Fibroblast of lung (primary cell): ENCODE data around the gene LIPM.

Experiments
- CTCF ChIP-seq, 2 donors: IDR thresholded peaks in 1 of 2; conservative IDR thresholded peaks in 1 of 2; 1 replicate in 1 of 2; 2 replicates in 1 of 2; pipeline ENCODE4 v1.5.1; 2011 to 2012; ENCODE audit warnings: low read length in 2 of 2, control low read depth in 1 of 2, inconsistent platforms in 1 of 2, low read depth in 1 of 2, mild to moderate bottlenecking in 1 of 2
- EZH2 ChIP-seq: IDR thresholded peaks from 2 replicates; pipeline ENCODE4 v1.5.1; 2012; ENCODE audit warnings: low read length, control low read depth, mild to moderate bottlenecking; ENCODE audit errors: missing control alignments

DNA sequence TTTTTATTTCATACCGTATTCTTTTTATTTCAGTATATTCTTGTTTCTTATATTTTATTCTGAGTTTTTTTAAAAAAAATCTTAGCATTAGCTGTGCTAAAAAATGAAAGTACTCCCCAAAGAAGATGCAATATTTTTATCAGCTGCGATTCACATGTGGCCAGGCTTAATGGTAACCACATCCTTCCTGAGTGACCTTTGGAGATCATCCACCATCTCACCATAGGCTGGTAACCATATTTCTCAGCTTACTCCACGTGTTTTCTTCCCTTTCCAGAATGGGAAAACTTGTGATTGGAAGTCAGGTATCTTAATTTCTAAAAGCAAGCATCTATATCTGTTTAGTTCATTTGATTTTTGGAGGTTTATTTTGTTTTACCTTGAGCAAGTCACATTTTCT lies 18.8 kb upstream of the LIPM start:
- TF ChIP-seq CTCF (conservative IDR thresholded peaks at IDR 0.05 in 1 of 2, IDR thresholded peaks at IDR 0.05 in 1 of 2; ENCODE audit: low read depth in 1 of 2, low read length in 2 of 2): no peak
- TF ChIP-seq EZH2: no peak
